Tibial artery (tissue), 4 donors: Measurements from ENCODE around the gene SLX9.

Experiments
- DNase-seq, 2 donors: peaks; one replicate each; pipeline ENCODE4 v3.0.0-alpha.2; 2019
- H3K27ac ChIP-seq, 2 donors: fragments of 200-600 bp; sonication (generic) in 1 of 2; 1 replicate in 1 of 2; 2 replicates in 1 of 2; pipeline ENCODE4 v1.5.1; 2018 to 2019; ENCODE audit warnings: mild to moderate bottlenecking in 1 of 2
- H3K27me3 ChIP-seq, 2 donors: fragments of 200-600 bp; sonication (generic) in 1 of 2; one replicate each; pipeline versions ENCODE4 v1.5.1 to v1.6.0; 2016 to 2019
- H3K36me3 ChIP-seq, 3 donors: fragments of 200-600 bp; sonication (generic) in 2 of 3; one replicate each; pipeline ENCODE4 v1.5.1; 2016 to 2019; ENCODE audit warnings: mild to moderate bottlenecking in 2 of 3
- H3K4me1 ChIP-seq, 4 donors: fragments of 200-600 bp; sonication (generic) in 2 of 4; 1 replicate in 3 of 4; 2 replicates in 1 of 4; pipeline ENCODE4 v1.5.1; 2016 to 2019
- H3K4me3 ChIP-seq, 2 donors: fragments of 200-600 bp; sonication (generic) in 1 of 2; 1 replicate in 1 of 2; 2 replicates in 1 of 2; pipeline ENCODE4 v1.5.1; 2018 to 2019; ENCODE audit warnings: mild to moderate bottlenecking in 2 of 2
- H3K9me3 ChIP-seq, 3 donors: fragments of 200-600 bp; sonication (generic) in 1 of 3; one replicate each; pipeline ENCODE4 v1.5.1; 2016 to 2019
- intact Hi-C: fragments of 100-400 bp; cut with DNase I; formaldehyde crosslinking; loops from one replicate; pipeline ENCODE4 v1.15.0; 2023; ENCODE audit warnings: low total_unique reads
- TF ChIP-seq, protein P1 (sequence below), 2 experiments: fragments of 200-600 bp in 1 of 2; fragments of 450-650 bp in 1 of 2; IDR thresholded peaks; one replicate each; pipeline ENCODE4 v1.5.1; 2017 to 2019; ENCODE audit warnings: antibody characterized with exemption in 2 of 2, mild to moderate bottlenecking in 1 of 2, moderate library complexity in 1 of 2

The SLX9 gene

DNA sequence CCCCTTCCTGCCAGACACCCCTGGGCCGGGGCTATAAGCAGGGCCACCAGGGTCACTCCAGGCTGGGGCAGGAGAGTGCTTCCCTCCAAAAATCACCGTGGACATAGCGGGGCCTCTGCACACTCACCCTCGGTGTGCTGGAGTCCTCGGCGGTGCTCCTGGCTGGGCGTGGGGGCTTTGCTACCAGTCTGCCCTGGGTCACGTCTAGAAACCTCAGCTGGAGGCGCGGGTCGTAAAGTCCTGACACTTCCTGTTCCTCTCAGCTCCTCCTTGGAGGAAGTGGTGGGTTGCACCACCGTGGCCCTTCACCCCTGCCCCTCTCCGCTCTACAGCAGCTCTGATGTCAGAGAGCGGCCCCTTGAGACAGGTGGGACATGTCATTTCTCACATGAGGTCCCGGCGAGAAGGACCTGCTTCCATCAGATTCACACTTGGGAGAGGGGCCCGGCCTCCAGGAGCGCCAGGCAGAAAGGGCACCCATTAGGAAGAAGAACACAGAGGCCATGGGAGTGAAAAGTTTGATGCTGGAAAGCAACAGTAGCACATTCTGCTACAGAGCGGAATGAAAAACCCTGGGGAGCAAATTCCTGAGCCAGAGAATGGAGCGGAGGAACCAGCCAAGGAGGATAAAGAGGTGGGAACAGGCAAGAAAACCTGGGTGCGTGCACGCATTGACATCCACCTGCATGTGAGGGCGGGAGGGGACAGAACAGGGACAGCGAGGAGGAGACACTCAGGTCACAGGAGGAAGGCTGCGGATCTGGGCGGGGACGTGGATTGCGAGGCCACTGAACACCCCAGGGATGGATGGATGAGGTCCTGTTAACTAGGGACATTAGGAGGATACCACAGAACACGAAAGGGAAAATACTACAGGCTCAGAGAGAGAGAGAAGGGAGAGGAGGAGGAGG, 18.9 kb upstream of the SLX9 start, which contains the start of gene ITGB2:
ITGB2 (minus strand) TSS at position 206 of the 911 bp plus-strand sequence. CDS start 10,117 bp downstream, outside the sequence.
- Histone ChIP-seq H3K4me1 (peaks cover 0 to 26% (median 13%) of the 10 kb centered on the region in 4 donors), H3K36me3 (no peaks in the 10 kb centered on the region), H3K27me3 (peaks cover 0 to 31% of the 10 kb centered on the region in 2 donors), H3K27ac (no peak within 1 kb of the TSS), H3K9me3 (no peaks in the 10 kb centered on the region), H3K4me3 (peak within 1 kb of the TSS; percentile 30 to 34)
- TF ChIP-seq, protein P1, sequence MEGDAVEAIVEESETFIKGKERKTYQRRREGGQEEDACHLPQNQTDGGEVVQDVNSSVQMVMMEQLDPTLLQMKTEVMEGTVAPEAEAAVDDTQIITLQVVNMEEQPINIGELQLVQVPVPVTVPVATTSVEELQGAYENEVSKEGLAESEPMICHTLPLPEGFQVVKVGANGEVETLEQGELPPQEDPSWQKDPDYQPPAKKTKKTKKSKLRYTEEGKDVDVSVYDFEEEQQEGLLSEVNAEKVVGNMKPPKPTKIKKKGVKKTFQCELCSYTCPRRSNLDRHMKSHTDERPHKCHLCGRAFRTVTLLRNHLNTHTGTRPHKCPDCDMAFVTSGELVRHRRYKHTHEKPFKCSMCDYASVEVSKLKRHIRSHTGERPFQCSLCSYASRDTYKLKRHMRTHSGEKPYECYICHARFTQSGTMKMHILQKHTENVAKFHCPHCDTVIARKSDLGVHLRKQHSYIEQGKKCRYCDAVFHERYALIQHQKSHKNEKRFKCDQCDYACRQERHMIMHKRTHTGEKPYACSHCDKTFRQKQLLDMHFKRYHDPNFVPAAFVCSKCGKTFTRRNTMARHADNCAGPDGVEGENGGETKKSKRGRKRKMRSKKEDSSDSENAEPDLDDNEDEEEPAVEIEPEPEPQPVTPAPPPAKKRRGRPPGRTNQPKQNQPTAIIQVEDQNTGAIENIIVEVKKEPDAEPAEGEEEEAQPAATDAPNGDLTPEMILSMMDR (IDR thresholded peaks at IDR 0.05), result no peak
- DNase-seq, result peak in 1 of 2 donors; percentile 55
- intact Hi-C loops, result loop anchor here (10.0 kb wide), 1 partner anchor 106 kb away; the partner anchor contains the start of gene SUMO3

- Histone ChIP-seq H3K4me1 (peaks cover 0 to 33% (median 18%) of the 10 kb centered on the region in 4 donors), H3K9me3 (no peaks in the 10 kb centered on the region), H3K4me3 (no peak overlapping the region), H3K27ac (no peak overlapping the region), H3K27me3 (peaks cover 0 to 31% of the 10 kb centered on the region in 2 donors), H3K36me3 (no peaks in the 10 kb centered on the region)
- intact Hi-C loops, result loop anchor here (10.0 kb wide), 1 partner anchor 107 kb away; the partner anchor contains the start of gene SUMO3
- TF ChIP-seq, protein P1 (IDR thresholded peaks at IDR 0.05), result no peak
- no peak for DNase-seq
Observed at GRCh38 chr21:44921928-44922327, 17.9 kb upstream of the SLX9 start.

GRCh38 chr21:44923480-44924084, 16.2 kb upstream of the SLX9 start:
- H3K4me1 ChIP-seq, result peaks cover 0 to 48% (median 26%) of the 10 kb centered on the region in 4 donors
- no peak for DNase-seq
- no peaks in the 10 kb centered on the region for H3K36me3 ChIP-seq
- H3K27me3 ChIP-seq, result peaks cover 0 to 20% of the 10 kb centered on the region in 2 donors
- TF ChIP-seq, protein P1 (IDR thresholded peaks at IDR 0.05), result no peak
- no peaks in the 10 kb centered on the region for H3K9me3 ChIP-seq
- intact Hi-C loops, result loop anchor here (10.0 kb wide), 1 partner anchor 109 kb away; the partner anchor contains the start of gene SUMO3
- no peak overlapping the region for H3K4me3 ChIP-seq
- H3K27ac ChIP-seq, result no peak overlapping the region

GRCh38 chr21:44924606-44925377, 15.0 kb upstream of the SLX9 start:
- DNase-seq, result no peak
- Histone ChIP-seq H3K27ac (peak overlapping the region; percentile 2 to 45), H3K27me3 (peaks cover 0 to 19% of the 10 kb centered on the region in 2 donors), H3K36me3 (no peaks in the 10 kb centered on the region), H3K9me3 (no peaks in the 10 kb centered on the region), H3K4me1 (peaks cover 0 to 44% (median 26%) of the 10 kb centered on the region in 4 donors), H3K4me3 (no peak overlapping the region)
- TF ChIP-seq, protein P1 (IDR thresholded peaks at IDR 0.05), result no peak
- intact Hi-C loops, result loop anchor here (10.0 kb wide), 1 partner anchor 110 kb away; the partner anchor contains the start of gene SUMO3

- Histone ChIP-seq H3K27ac (peak overlapping the region; percentile 2 to 45), H3K4me1 (peaks cover 0 to 48% (median 26%) of the 10 kb centered on the region in 4 donors), H3K36me3 (no peaks in the 10 kb centered on the region), H3K4me3 (no peak overlapping the region), H3K9me3 (no peaks in the 10 kb centered on the region), H3K27me3 (peaks cover 0 to 18% of the 10 kb centered on the region in 2 donors)
- intact Hi-C loops, result loop anchor here (10.0 kb wide), 1 partner anchor 111 kb away; the partner anchor contains the start of gene SUMO3
- TF ChIP-seq, protein P1 (IDR thresholded peaks at IDR 0.05), result no peak
- DNase-seq, result no peak
Observed at GRCh38 chr21:44925378-44925755, 14.5 kb upstream of the SLX9 start.
